NCI-H1092 treated with DMSO at 0.1 percent for 48 hours (cell line): ENCODE results near the gene ARFIP2.
A peak's percentile ranks its signal among the peaks of the same experiment; 100 is the strongest.

Source experiments
- DNase-seq: peaks from one replicate; lab custom pipeline; 2025; lab: John Stamatoyannopoulos, UW

Gene ARFIP2

GRCh38 chr11:6482441-6482840 is 1.3 kb upstream of the ARFIP2 start:
- DNase-seq, result no peak

DNA sequence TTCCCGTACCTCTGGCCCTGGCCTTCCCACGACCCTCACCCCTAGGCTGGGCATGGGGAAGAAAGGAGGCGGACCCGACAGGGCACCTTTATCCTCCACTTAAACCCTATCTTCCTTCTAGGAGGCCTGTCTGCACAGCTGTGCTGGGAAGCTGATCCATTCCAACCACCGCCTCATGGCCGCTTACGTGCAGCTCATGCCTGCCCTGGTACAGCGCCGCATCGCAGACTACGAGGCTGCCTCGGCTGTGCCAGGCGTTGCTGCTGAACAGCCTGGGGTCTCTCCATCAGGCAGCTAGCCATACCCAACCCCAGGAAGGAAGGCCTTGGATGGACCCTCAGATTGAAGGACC is 769 bp upstream of the ARFIP2 start:
- DNase-seq, result no peak

DNA sequence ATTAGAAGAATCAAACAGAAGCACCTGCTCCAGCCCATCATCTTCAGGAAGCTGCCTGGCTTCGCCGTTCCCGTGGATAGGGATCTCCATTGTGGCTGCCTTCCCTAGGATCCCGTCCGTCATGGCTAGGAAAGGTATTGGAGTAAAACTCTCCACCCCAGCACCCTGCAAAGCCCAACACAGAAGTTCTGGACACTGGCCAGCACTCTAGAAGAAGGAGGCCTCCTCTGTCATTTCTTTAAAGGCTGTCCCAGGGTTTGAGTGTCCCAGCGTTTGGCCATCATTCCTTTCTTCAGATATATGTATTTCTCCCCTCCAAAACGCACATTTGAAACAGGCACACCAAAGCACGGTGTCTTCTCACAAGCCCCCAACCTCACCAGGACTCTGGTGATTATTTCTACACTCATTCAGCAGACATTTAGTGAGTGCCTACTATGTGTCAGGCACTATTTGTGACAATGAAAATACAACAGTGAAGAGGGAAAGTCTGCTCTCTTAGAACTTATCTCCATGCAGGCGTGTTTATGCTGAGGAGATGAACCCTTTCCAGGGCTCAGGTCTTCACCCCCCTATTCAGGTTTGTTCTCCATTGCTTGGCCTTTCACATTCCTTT is 724 bp downstream of the ARFIP2 start:
- DNase-seq, result no peak

DNA sequence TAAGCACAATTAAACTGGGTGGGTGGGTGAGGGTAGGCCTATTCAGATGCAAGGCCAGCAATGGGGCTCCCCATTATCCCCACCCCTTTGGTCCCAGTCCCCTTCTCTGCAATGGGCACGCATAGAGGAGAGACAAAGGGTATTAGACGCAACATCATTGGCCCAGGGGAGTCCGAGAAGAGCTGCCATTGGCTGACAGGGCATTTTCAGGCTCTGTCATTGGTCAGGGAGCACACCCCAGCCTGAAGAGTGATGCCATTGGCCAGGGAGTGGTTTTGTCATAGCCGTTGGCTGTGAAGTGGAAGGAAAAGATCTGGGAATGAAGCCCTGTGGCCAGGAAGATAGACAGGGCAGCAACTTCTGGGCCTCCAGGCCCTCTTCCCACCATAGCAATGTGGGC is 4.6 kb downstream of the ARFIP2 start:
- DNase-seq, result no peak

DNA sequence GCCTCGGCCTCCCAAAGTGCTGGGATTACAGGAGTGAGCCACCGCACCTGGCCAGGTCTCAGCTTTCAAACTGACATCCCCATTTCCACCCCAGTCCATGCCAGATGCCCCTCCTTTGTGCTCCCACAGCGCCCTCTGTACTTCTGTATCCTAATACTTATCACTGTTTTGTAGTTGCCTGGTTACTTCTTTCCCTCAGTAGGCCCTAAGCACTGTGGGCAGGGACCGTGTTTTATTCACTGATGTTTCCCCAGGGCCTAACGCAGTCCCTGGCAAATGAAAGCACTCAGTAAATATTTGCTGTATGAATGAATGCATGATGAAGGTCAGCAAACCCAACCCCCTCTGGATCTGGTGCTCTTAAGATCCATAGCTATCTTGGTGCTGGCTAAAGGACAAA is 5.2 kb downstream of the ARFIP2 start:
- peak; percentile 37 for DNase-seq

- no peak for DNase-seq
These were observed 6.2 kb downstream of the ARFIP2 start for GRCh38 chr11:6474806-6475500.

- peak; percentile 47 for DNase-seq
These were observed 6.7 kb downstream of the ARFIP2 start for GRCh38 chr11:6474413-6474792.

DNA sequence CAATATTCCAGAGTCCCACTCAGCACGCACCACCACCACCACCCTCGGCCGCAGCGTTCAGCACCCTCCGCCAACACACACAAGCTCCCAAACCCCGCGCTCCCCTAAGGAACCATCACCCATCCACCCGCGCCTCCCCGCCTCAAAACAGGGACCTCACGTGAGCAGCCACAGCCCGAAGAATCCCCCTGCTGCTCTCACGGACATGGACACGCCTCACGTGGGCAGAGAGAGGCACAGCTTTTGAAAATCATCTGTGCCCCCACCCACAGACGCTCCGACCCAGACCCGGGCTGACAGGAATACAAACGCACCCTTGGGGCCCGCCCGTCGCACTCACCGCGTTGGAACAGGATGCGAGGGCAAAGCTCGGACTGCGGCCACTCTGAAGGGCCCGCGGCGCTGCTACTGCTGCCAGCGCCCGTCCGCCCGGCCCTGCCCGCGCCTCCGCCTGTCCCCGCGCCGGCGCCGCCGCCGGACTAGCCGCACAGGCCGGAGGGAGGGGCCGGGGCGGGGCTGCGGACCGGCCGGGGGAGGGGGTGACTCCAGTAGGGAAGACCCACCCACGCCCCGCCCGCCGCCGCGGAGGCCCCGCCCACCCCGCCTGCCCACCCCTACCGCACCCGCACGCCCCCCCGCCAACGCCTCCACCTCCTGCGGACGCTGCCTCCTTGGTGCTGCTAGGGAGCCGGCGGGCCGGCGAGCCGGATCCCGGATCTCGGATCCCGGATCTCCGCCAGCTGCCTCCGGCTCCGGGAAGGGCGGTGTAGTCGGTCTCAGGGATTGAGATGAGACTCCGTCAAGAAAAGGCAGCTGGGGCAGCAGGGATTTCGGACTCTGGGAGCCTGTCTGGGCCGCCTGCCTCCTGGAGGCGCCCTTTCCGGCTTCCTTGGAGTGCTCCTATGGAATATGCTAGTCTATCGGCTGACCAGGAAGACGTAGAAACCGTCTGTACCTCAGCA is 7.4 kb downstream of the ARFIP2 start, which contains the start of gene TRIM3:
Gene TRIM3, minus strand, starts transcription at position 491 of the 962 bp plus-strand sequence. CDS start 8,246 bp downstream, outside the sequence.
- DNase-seq, result peak; percentile 76

DNA sequence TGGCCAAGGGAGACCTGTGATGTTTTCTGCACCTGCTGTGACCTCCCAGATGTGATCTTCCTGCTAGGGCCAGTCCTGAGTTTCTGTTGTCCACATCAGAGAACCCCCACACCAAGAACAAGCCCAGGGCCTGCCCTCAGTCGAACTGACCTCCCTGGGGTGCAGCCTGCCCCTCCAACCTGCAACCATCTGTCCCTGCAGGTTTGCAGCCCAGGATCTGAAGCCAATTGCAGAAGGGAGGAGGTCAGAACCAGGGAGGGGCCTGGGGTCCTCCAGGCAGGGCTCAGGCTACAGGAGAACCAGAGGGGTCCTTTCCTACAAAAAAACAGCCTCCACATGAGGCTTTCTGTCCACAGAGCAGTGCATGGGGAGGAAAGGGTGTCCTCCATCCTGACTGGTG is 8.2 kb downstream of the ARFIP2 start:
- no peak for DNase-seq

- no peak for DNase-seq
These were observed 11.5 kb downstream of the ARFIP2 start for GRCh38 chr11:6469599-6469998.

DNA sequence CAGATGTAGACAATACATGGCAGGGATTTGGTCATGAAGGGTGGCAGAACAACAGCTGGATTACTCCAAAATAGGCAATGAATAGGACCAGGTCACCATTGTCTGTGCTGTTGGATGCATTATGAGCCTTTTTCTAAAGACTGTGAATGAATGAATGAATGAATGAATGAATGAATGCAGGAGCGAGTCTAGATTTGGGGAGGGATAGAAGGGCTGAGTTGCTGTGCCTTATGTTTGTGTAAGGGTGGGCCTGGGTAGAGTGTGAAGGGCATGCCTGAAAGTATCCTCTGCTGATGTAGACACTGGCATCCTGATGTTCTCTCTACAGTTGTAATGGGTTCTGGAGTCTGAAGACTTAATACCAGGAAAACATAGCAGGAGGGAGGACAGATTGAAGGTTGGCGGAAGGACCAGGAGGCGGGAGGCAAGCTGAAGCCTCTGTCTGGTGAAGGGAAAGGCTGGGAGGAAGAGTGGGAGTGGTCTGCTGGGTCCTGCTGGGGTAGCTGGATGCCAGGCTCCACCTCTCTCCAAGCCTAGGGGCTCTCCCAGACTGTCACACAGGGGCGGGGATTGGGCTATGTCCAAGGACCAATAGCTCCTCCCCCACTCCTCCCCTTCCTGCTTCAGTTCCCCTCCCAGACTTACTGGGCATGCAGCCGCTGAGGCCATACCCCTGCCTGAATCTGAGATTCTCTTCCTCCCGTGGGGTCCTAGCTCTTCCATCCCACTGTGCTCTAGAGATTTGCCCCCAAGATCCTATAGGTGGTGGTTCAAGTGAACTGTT is 12.2 kb downstream of the ARFIP2 start:
- DNase-seq, result no peak

DNA sequence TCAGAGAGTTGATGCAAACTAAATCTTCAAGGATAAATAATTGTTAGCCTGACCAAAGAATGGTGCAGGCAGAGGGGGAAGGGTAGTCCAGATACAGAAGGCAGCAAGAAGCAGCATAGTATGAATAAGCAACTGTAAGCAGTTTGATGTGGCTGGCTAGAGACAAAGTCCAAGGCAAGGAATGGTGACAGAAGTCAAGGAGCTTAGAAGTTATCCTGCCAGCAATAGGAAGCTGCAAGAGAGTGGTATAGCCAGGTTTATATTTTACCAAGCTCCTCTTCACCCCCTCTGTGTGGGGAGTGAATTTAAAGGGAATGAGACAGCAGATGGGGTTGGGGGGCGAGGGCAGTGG is 22.1 kb downstream of the ARFIP2 start:
- DNase-seq, result no peak

DNA sequence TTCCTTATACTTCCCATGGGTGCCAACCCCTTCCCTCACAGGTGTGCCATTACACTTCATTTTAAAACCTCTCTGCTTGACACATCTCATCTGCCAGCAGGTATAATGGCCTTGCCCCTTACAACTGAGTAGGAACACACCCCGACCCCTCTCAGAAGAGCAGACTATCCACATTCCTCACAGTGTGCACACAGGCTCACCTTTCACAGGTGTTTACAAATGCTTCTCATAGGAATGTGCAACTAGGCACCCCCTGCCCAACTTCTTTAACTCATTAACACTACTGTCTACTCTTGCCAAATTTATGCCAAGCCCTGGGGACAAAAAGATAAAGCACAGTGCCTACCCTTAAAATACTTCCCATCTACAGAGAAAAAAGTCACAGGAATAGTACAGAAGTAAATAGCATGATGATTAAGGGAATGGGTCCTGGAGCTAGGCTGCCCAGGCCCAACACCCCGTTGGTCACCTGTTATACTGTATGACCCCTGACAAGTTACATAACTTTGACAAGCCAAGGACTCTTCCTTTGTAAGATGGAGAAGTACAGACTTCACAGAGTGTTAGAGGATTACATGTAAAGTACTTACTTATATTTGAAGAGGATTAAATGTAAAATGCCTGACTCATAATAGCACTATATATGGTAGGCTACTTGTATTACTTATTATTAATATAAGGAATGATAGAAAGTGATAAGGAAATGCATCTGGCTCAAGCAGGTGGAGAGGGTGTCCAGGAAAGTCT is 22.6 kb downstream of the ARFIP2 start:
- no peak for DNase-seq

DNA sequence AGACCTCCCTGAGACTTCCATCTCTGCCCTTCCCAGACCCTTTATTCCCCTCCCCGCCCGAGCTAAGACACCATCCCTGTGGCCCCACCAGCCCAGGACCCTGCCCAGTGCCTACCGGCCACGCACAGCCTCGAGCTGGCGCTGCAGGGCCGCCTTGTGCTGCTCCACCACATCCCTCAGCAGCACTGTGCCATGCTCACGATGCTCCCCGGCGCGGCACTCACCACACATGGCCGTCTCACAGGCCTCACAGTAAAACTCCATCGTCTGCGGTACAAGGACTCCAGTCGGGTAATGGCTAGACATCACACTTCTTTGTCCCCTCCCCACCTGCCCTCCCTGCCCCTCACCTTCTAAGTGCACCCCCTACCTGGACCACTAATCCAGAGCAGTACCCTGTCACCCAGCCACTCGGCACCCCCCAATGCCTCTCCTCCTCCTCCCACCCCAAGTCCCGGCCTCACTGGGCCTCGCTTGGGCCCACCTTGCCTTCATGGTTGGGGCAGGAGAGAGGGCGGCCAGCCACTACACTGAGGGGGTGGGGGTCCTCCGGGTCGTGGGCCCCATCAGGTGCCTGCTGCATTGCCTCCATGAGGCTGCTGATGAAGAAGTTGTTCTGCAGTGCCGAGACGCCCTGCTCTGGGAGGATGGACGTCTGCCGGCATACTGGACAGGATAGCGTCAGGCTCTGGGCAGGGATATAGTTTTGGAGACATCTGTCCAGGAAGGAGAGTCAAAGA is 23.4 kb downstream of the ARFIP2 start:
- no peak for DNase-seq

GRCh38 chr11:6456361-6457073 is 24.6 kb downstream of the ARFIP2 start:
- no peak for DNase-seq

GRCh38 chr11:6455070-6455469 is 26.1 kb downstream of the ARFIP2 start:
- no peak for DNase-seq

GRCh38 chr11:6453152-6453551 is 28.0 kb downstream of the ARFIP2 start:
- no peak for DNase-seq

DNA sequence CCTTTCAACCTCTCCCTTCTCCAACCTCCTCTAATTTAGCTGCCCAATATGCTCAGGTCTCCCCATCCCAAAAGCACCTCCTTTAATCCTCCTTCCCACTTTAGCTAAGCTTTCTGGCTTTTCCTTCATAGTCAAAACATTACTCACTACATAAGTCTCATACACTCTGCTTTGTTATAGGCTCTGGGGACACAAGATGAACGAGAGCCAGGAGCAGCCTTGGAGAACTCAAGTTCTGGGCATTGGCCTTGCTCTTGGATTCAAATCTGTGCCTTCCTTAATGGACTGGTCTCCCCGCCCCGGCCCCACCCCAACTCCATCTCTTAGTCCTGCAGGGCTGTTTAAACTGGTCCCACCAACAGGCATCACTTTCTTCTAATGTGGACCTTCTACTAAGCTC is 28.9 kb downstream of the ARFIP2 start:
- no peak for DNase-seq

GRCh38 chr11:6448574-6448973 is 32.6 kb downstream of the ARFIP2 start:
- DNase-seq, result no peak
